Activated CD4-positive, alpha-beta T cell treated with anti-CD3 and anti-CD28 coated beads, Interleukin-2, amount 50 U/mL, for 48 hours (primary cell): Measurements from ENCODE around the gene FAM53B.
"Not testable (repeated sequence)": the region's sequence is repeated elsewhere in the genome, so short reads cannot be mapped to it uniquely, and the experiment has no call there.

ENCODE experiments used
- DNase-seq, 2 experiments: peaks; one replicate each; pipeline ENCODE4 v3.0.0-alpha.2; 2020

Gene FAM53B

GRCh38 chr10:124626759-124627380 lies 117.3 kb downstream of the FAM53B start:
- peak; percentile 62 to 74 for DNase-seq

- DNase-seq, result no peak
Observed at GRCh38 chr10:124625831-124626238, 118.3 kb downstream of the FAM53B start.

GRCh38 chr10:124624895-124625294 lies 119.3 kb downstream of the FAM53B start:
- no peak for DNase-seq

GRCh38 chr10:124624466-124624865 lies 119.7 kb downstream of the FAM53B start:
- no peak for DNase-seq

- DNase-seq, result no peak
Observed at GRCh38 chr10:124624006-124624405, 120.2 kb downstream of the FAM53B start.

- DNase-seq, result no peak
Observed at GRCh38 chr10:124622866-124623536, 121.2 kb downstream of the FAM53B start.

GRCh38 chr10:124622158-124622557 lies 122.0 kb downstream of the FAM53B start:
- no peak for DNase-seq

GRCh38 chr10:124621637-124622036 lies 122.5 kb downstream of the FAM53B start:
- no peak for DNase-seq

GRCh38 chr10:124619802-124620490 lies 124.2 kb downstream of the FAM53B start:
- DNase-seq, result no peak

GRCh38 chr10:124619195-124619594 lies 125.0 kb downstream of the FAM53B start:
- DNase-seq, result no peak

GRCh38 chr10:124618470-124619073 lies 125.6 kb downstream of the FAM53B start:
- no peak for DNase-seq

GRCh38 chr10:124616836-124617130 lies 127.4 kb downstream of the FAM53B start:
- no peak for DNase-seq

GRCh38 chr10:124616040-124616835 lies 127.9 kb downstream of the FAM53B start:
- no peak for DNase-seq

GRCh38 chr10:124615259-124615658 lies 128.9 kb downstream of the FAM53B start:
- no peak for DNase-seq

- peak; percentile 73 to 82 for DNase-seq
Observed at GRCh38 chr10:124614003-124614659, 130.0 kb downstream of the FAM53B start.

- peak in 1 of 2 experiments; percentile 18 for DNase-seq
Observed at GRCh38 chr10:124612611-124613498, 131.3 kb downstream of the FAM53B start.

- DNase-seq, result peak; percentile 27 to 43
Observed at GRCh38 chr10:124611738-124612137, 132.4 kb downstream of the FAM53B start.

- DNase-seq, result not testable (repeated sequence)
Observed at GRCh38 chr10:124610851-124611250, 133.3 kb downstream of the FAM53B start.

GRCh38 chr10:124610186-124610585 lies 134.0 kb downstream of the FAM53B start:
- DNase-seq, result not testable (repeated sequence)

GRCh38 chr10:124609698-124610097 lies 134.5 kb downstream of the FAM53B start:
- no peak for DNase-seq

GRCh38 chr10:124608093-124608721 lies 136.0 kb downstream of the FAM53B start:
- no peak for DNase-seq
